ENCODE measurements around the gene TENM4.

DNA sequence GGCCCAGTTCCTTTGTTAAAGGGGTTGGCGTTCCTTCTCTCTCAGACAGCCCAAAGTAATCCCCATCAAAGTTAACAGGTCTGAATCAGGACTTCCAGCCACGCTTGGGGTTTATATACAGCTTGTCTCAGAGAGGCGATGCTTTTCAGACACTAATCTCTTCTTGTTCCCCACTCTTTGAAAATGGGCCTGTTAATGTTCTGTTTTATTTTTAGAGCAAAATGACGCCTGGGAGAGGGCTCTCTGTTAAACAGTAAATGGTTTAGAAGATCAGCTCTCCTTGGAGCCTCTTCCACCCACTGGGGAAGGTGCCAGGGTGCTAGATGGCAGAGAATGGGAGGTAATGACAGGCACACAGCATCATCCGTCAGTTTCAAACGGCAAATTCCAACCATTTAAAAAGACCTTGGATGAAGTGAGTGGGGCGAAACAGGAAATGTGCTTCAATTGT lies 630.2 kb downstream of the TENM4 start:
- TF ChIP-seq EP300 (IDR thresholded peaks at IDR 0.05) (no peak), CTCF (IDR thresholded peaks at IDR 0.05) (no peak)
